Neuronal stem cell (in vitro differentiated cells): Measurements from ENCODE around the gene COL15A1.
A peak's percentile ranks its signal among the peaks of the same experiment; 100 is the strongest.

Source experiments
- DNase-seq: peaks from one replicate; pipeline ENCODE4 v3.0.0-alpha.2; 2013; ENCODE audit warnings: low spot score
- H2AFZ ChIP-seq: one replicate; pipeline ENCODE4 v1.6.1; 2013; ENCODE audit warnings: mild to moderate bottlenecking, low read length, inconsistent platforms
- H2AK5ac ChIP-seq: 2 replicates; pipeline ENCODE4 v1.6.1; 2013; ENCODE audit warnings: low read depth, mild to moderate bottlenecking, inconsistent platforms, low read length, moderate library complexity, mixed read lengths
- H2BK120ac ChIP-seq: 2 replicates; pipeline ENCODE4 v1.6.1; 2013; ENCODE audit warnings: low read depth, mild to moderate bottlenecking, inconsistent platforms, low read length, moderate library complexity, mixed read lengths
- H2BK12ac ChIP-seq: one replicate; pipeline ENCODE4 v1.6.1; 2013; ENCODE audit warnings: low read length, inconsistent platforms
- H2BK15ac ChIP-seq: 2 replicates; pipeline ENCODE4 v1.6.1; 2013; ENCODE audit warnings: mild to moderate bottlenecking, low read length, inconsistent platforms, mixed read lengths
- H2BK5ac ChIP-seq: one replicate; pipeline ENCODE4 v1.6.1; 2013; ENCODE audit warnings: inconsistent platforms, mild to moderate bottlenecking, low read length, moderate library complexity
- H3K14ac ChIP-seq: one replicate; pipeline ENCODE4 v1.6.1; 2013; ENCODE audit warnings: low read length, inconsistent platforms
- H3K18ac ChIP-seq: 2 replicates; pipeline ENCODE4 v1.6.1; 2013; ENCODE audit warnings: low read length, inconsistent platforms
- H3K23ac ChIP-seq: 2 replicates; pipeline ENCODE4 v1.6.1; 2013; ENCODE audit warnings: low read depth, mild to moderate bottlenecking, mixed read lengths, low read length, inconsistent platforms; ENCODE audit not compliant: poor library complexity
- H3K27ac ChIP-seq: replicated peaks from 3 replicates; pipeline ENCODE4 v1.5.1; 2013; ENCODE audit warnings: low read length, inconsistent platforms
- H3K27me3 ChIP-seq, 3 experiments: 2 replicates each; pipeline ENCODE4 v1.6.1; 2013; ENCODE audit warnings: low read length in 3 of 3, mild to moderate bottlenecking in 2 of 3, inconsistent platforms in 1 of 3, low read depth in 1 of 3, mixed read lengths in 1 of 3, moderate library complexity in 1 of 3; ENCODE audit not compliant: control insufficient read depth in 3 of 3, insufficient read depth in 3 of 3
- H3K36me3 ChIP-seq, 2 donors: replicated peaks in 1 of 2; 2 replicates each; pipeline ENCODE4 v1.6.1; 2013; ENCODE audit warnings: low read length in 2 of 2; ENCODE audit not compliant: control insufficient read depth in 2 of 2, insufficient read depth in 2 of 2
- H3K4ac ChIP-seq: 2 replicates; pipeline ENCODE4 v1.6.1; 2013; ENCODE audit warnings: inconsistent platforms, mild to moderate bottlenecking, low read length, moderate library complexity
- H3K4me1 ChIP-seq, 2 donors: 1 replicate in 1 of 2; 2 replicates in 1 of 2; pipeline ENCODE4 v1.6.1; 2013; ENCODE audit warnings: low read length in 2 of 2, low read depth in 1 of 2; ENCODE audit not compliant: control insufficient read depth in 2 of 2, insufficient read depth in 1 of 2
- H3K4me2 ChIP-seq: one replicate; pipeline ENCODE4 v1.6.1; 2013; ENCODE audit warnings: mild to moderate bottlenecking, low read length, inconsistent platforms; ENCODE audit not compliant: insufficient read depth, poor library complexity, severe bottlenecking
- H3K4me3 ChIP-seq, 2 donors: 2 replicates each; pipeline ENCODE4 v1.5.1; 2013; ENCODE audit warnings: low read length in 2 of 2, mild to moderate bottlenecking in 2 of 2, inconsistent platforms in 1 of 2, moderate library complexity in 1 of 2
- H3K79me1 ChIP-seq: one replicate; pipeline ENCODE4 v1.6.1; 2013; ENCODE audit warnings: low read depth, mild to moderate bottlenecking, inconsistent platforms, low read length, moderate library complexity
- H3K9ac ChIP-seq: one replicate; pipeline ENCODE4 v1.6.1; 2013; ENCODE audit warnings: mild to moderate bottlenecking, low read depth, low read length, inconsistent platforms; ENCODE audit not compliant: poor library complexity
- H3K9me3 ChIP-seq, 2 donors: replicated peaks in 1 of 2; 2 replicates each; pipeline versions ENCODE3 to v1.6.1; 2013; ENCODE audit warnings: low read length in 2 of 2, mild to moderate bottlenecking in 2 of 2, inconsistent platforms in 1 of 2, low read depth in 1 of 2, mixed read lengths in 1 of 2, moderate library complexity in 1 of 2; ENCODE audit not compliant: control insufficient read depth in 2 of 2, insufficient read depth in 1 of 2
- H4K8ac ChIP-seq: one replicate; pipeline ENCODE4 v1.6.1; 2013; ENCODE audit warnings: low read depth, mild to moderate bottlenecking, inconsistent platforms, low read length, moderate library complexity
- H4K91ac ChIP-seq: one replicate; pipeline ENCODE4 v1.6.1; 2013; ENCODE audit warnings: low read length, low read depth, mild to moderate bottlenecking, inconsistent platforms; ENCODE audit not compliant: poor library complexity
- WGBS, 2 donors: extraction: QIAGEN DNeasy Blood & Tissue Kit; methylation state at CpG; one replicate each; pipeline ENCODE4 v1.1.7; 2013; ENCODE audit warnings: missing lambda C conversion rate in 2 of 2, mixed read lengths in 1 of 2; ENCODE audit not compliant: insufficient read length in 2 of 2, insufficient replicate concordance in 1 of 2; ENCODE audit errors: extremely low coverage in 2 of 2; 5-methylcytosine and 5-hydroxymethylcytosine counted together

The COL15A1 gene

GRCh38 chr9:99104459-99105151, 160.9 kb downstream of the COL15A1 start, which contains the start of gene TGFBR1:
TSS of gene TGFBR1 (plus strand) at chr9:99105113. CDS start at chr9:99105206, 93 bp downstream.
- Histone ChIP-seq H3K79me1 (peaks cover 4% of the 10 kb centered on the region), H3K36me3 (peaks cover 0 to 7% of the 10 kb centered on the region in 2 donors), H3K4ac (peak within 1 kb of the TSS; percentile 28), H3K4me2 (peak within 1 kb of the TSS; percentile 81), H3K4me1 (peaks cover 20 to 22% of the 10 kb centered on the region in 2 donors), H4K8ac (no peak within 1 kb of the TSS), H3K14ac (peak within 1 kb of the TSS; percentile 63), H2BK120ac (peak within 1 kb of the TSS; percentile 72), H2BK12ac (no peak within 1 kb of the TSS), H3K27me3 (peaks cover 0 to 21% (median 6%) of the 10 kb centered on the region in 3 experiments), H3K9me3 (no peaks in the 10 kb centered on the region), H2AK5ac (peak within 1 kb of the TSS; percentile 85), H2BK5ac (peak within 1 kb of the TSS; percentile 99), H3K9ac (peak within 1 kb of the TSS; percentile 93), H2AFZ (peak within 1 kb of the TSS; percentile 89), H3K18ac (peak within 1 kb of the TSS; percentile 94), H2BK15ac (peak within 1 kb of the TSS; percentile 90), H4K91ac (no peak within 1 kb of the TSS), H3K27ac (peak within 1 kb of the TSS; percentile 76), H3K4me3 (peak within 1 kb of the TSS; percentile 79 to 97), H3K23ac (peak within 1 kb of the TSS; percentile 90)
- DNase-seq = peak; percentile 96
- no CpG with 5 or more reads among the region's 60 CpGs for WGBS, 2 donors

GRCh38 chr9:99105152-99106043, 161.7 kb downstream of the COL15A1 start:
- no peak overlapping the region for H2BK15ac ChIP-seq
- H2AFZ ChIP-seq = peak overlapping the region; percentile 89
- H3K4me2 ChIP-seq = peak overlapping the region; percentile 59
- peak overlapping the region; percentile 85 for H2AK5ac ChIP-seq
- no CpG with 5 or more reads among the region's 118 CpGs for WGBS, 2 donors
- H3K79me1 ChIP-seq = peaks cover 4% of the 10 kb centered on the region
- H3K27me3 ChIP-seq = peaks cover 0 to 21% (median 6%) of the 10 kb centered on the region in 3 experiments
- no peaks in the 10 kb centered on the region for H3K9me3 ChIP-seq
- H4K91ac ChIP-seq = no peak overlapping the region
- no peak overlapping the region for H2BK5ac ChIP-seq
- no peak overlapping the region for H4K8ac ChIP-seq
- peak overlapping the region; percentile 76 for H3K27ac ChIP-seq
- peak overlapping the region; percentile 90 for H3K23ac ChIP-seq
- H3K4me1 ChIP-seq = peaks cover 20 to 22% of the 10 kb centered on the region in 2 donors
- H3K14ac ChIP-seq = no peak overlapping the region
- no peak overlapping the region for H2BK12ac ChIP-seq
- peak overlapping the region; percentile 93 for H3K18ac ChIP-seq
- H2BK120ac ChIP-seq = peak overlapping the region; percentile 72
- H3K36me3 ChIP-seq = peaks cover 0 to 10% of the 10 kb centered on the region in 2 donors
- DNase-seq = peak; percentile 58
- peak overlapping the region; percentile 93 for H3K9ac ChIP-seq
- H3K4ac ChIP-seq = peak overlapping the region; percentile 28
- peak overlapping the region; percentile 79 to 97 for H3K4me3 ChIP-seq

GRCh38 chr9:99106044-99106375, 162.3 kb downstream of the COL15A1 start:
- no peak for DNase-seq
- Histone ChIP-seq H3K14ac (no peak overlapping the region), H3K9me3 (peaks cover 0 to 4% of the 10 kb centered on the region in 2 donors), H2BK15ac (no peak overlapping the region), H4K91ac (no peak overlapping the region), H3K9ac (no peak overlapping the region), H3K4me2 (peak overlapping the region; percentile 59), H2BK120ac (no peak overlapping the region), H2AFZ (peak overlapping the region; percentile 89), H3K36me3 (peaks cover 0 to 16% of the 10 kb centered on the region in 2 donors), H3K27me3 (peaks cover 0 to 21% (median 6%) of the 10 kb centered on the region in 3 experiments), H3K79me1 (peaks cover 4% of the 10 kb centered on the region), H3K4me1 (peaks cover 20 to 22% of the 10 kb centered on the region in 2 donors), H3K27ac (peak overlapping the region; percentile 76), H4K8ac (no peak overlapping the region), H2AK5ac (no peak overlapping the region), H2BK5ac (no peak overlapping the region), H3K18ac (no peak overlapping the region), H2BK12ac (no peak overlapping the region), H3K4me3 (peak overlapping the region; percentile 79 to 97), H3K23ac (no peak overlapping the region), H3K4ac (no peak overlapping the region)
- no CpG with 5 or more reads among the region's 9 CpGs for WGBS, 2 donors

- H3K4me3 ChIP-seq = no peak overlapping the region
- no CpG with 5 or more reads among the region's 3 CpGs for WGBS, 2 donors
Observed at GRCh38 chr9:99107421-99107820, 163.7 kb downstream of the COL15A1 start.

More at GRCh38 chr9:99107421-99107820, 163.7 kb downstream of the COL15A1 start:
- Histone ChIP-seq H3K27ac (no peak overlapping the region), H3K4me2 (no peak overlapping the region), H3K9me3 (peaks cover 0 to 4% of the 10 kb centered on the region in 2 donors), H2AK5ac (no peak overlapping the region), H2BK120ac (no peak overlapping the region), H3K14ac (no peak overlapping the region), H2BK15ac (no peak overlapping the region), H2BK5ac (no peak overlapping the region), H4K91ac (no peak overlapping the region), H3K4ac (no peak overlapping the region), H3K18ac (no peak overlapping the region), H4K8ac (no peak overlapping the region), H3K23ac (no peak overlapping the region), H3K9ac (no peak overlapping the region), H2BK12ac (no peak overlapping the region), H3K79me1 (peaks cover 4% of the 10 kb centered on the region), H3K27me3 (peaks cover 0 to 18% (median 6%) of the 10 kb centered on the region in 3 experiments), H3K36me3 (peaks cover 0 to 17% of the 10 kb centered on the region in 2 donors), H3K4me1 (peaks cover 20 to 25% of the 10 kb centered on the region in 2 donors), H2AFZ (no peak overlapping the region)
- DNase-seq = no peak
